CD4-positive, alpha-beta T cell treated with Interleukin-1 beta for 1 hour (primary cell): Measurements from ENCODE around the gene MRPL19.
"Not testable (repeated sequence)": the region's sequence is repeated elsewhere in the genome, so short reads cannot be mapped to it uniquely, and the experiment has no call there.

Experiments used
- DNase-seq, 2 donors: peaks; one replicate each; pipeline ENCODE4 v3.0.0-alpha.2; 2020 to 2022

The MRPL19 gene

GRCh38 chr2:75616933-75617332 lies 29.6 kb upstream of the MRPL19 start:
- DNase-seq: no peak

GRCh38 chr2:75619956-75620740 lies 26.4 kb upstream of the MRPL19 start:
- DNase-seq: no peak

GRCh38 chr2:75621228-75621627 lies 25.4 kb upstream of the MRPL19 start:
- no peak for DNase-seq

GRCh38 chr2:75622500-75622899 lies 24.1 kb upstream of the MRPL19 start:
- DNase-seq: no peak

GRCh38 chr2:75622929-75623328 lies 23.7 kb upstream of the MRPL19 start:
- DNase-seq: no peak

- DNase-seq: peak; percentile 42 to 47
Measured at GRCh38 chr2:75627902-75628504, 18.6 kb upstream of the MRPL19 start.

GRCh38 chr2:75632091-75632701 lies 14.4 kb upstream of the MRPL19 start:
- DNase-seq: no peak

GRCh38 chr2:75632813-75633212 lies 13.8 kb upstream of the MRPL19 start:
- no peak for DNase-seq

GRCh38 chr2:75633620-75634019 lies 13.0 kb upstream of the MRPL19 start:
- DNase-seq: no peak

GRCh38 chr2:75634945-75635344 lies 11.6 kb upstream of the MRPL19 start:
- no peak for DNase-seq

GRCh38 chr2:75637568-75637967 lies 9.0 kb upstream of the MRPL19 start:
- DNase-seq: no peak

GRCh38 chr2:75640621-75641121 lies 5.9 kb upstream of the MRPL19 start:
- peak; percentile 19 to 36 for DNase-seq

GRCh38 chr2:75641587-75641986 lies 5.0 kb upstream of the MRPL19 start:
- DNase-seq: no peak

GRCh38 chr2:75643980-75644379 lies 2.6 kb upstream of the MRPL19 start:
- DNase-seq: no peak

GRCh38 chr2:75645643-75646042 lies 940 bp upstream of the MRPL19 start:
- DNase-seq: no peak

- no peak for DNase-seq
Measured at GRCh38 chr2:75646090-75646582, 447 bp upstream of the MRPL19 start.

GRCh38 chr2:75647771-75648170 lies 1.2 kb downstream of the MRPL19 start:
- no peak for DNase-seq

GRCh38 chr2:75654012-75654411 lies 7.4 kb downstream of the MRPL19 start:
- DNase-seq: no peak

- no peak for DNase-seq
Measured at GRCh38 chr2:75655861-75656260, 9.3 kb downstream of the MRPL19 start.

- no peak for DNase-seq
Measured at GRCh38 chr2:75656563-75656962, 10.0 kb downstream of the MRPL19 start.

GRCh38 chr2:75657798-75658197 lies 11.2 kb downstream of the MRPL19 start:
- DNase-seq: no peak

GRCh38 chr2:75666911-75667310 lies 20.3 kb downstream of the MRPL19 start:
- no peak for DNase-seq

- DNase-seq: no peak
Measured at GRCh38 chr2:75667884-75668283, 21.3 kb downstream of the MRPL19 start.

GRCh38 chr2:75675423-75675822 lies 28.8 kb downstream of the MRPL19 start:
- DNase-seq: not testable (repeated sequence)
